ENCODE data around the gene MYOM1.

MYOM1 gene

DNA sequence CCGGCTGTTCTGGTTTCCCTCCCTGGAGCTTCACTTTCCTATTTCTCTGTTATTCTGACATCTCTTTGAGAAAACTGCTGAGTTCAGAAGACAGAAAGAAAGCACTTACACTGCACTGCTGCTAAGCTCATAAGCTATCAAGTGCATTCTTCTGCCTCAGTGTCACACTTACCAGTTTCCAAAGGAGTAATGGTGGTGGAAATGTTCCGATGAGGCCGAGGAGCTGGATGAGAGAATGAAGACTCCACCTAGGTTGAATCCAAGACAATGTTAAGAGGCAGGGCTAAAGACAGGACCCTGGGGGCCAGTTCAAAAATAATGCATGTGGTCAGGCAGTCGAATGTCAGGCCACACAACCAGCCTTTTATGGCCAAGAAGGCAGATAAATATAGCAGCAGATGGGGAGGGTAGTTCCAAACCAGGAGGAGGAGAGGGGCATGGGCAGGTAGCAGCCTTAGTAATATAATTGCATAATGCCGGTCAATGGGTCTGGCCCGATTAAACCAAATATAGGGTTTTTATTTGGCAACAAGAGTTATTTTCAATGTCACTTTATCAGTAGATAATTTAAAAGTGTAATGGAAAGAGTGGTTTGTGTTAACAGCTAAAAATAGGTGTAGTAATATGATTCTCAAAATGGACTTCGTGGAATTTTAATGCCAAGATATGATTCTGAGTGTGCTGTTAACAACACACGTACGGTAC lies at the start of gene MYOM1:
Gene MYOM1 (minus strand): TSS at position 338 of the 705 bp plus-strand sequence. CDS start 4,745 bp downstream, outside the sequence.
- H3K27ac ChIP-seq: no peak within 1 kb of the TSS

DNA sequence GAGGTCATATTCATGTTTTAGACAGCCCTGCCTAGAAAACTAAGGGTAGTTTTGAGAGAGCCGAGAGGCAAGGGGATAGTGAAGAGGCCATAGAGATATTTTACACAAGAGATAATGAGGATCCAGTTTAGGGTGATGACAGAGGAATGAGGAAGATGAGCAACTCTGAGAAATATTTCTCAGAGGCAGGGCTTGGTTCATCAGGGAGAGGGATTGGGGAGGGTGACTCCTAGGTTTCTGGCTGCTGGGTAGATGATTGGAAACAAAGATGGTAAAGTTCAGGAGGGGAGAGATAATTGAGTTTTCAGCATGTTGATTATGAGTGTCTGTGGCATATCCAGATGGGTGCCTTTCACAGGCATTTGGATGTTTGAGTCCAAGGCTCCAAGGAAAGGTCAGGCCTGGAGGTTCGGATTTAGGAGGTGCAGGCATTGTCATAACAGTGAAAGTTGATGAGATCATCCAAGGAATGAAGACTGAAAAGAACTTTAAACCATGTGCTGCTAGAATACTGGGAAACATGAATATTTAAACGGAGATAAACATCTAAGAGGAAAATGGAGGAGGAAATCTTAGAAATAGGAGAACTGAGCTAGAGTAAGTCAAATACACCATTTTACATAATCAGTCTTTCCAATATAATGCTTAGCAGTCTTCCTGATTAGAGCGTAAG lies 49.6 kb upstream of the MYOM1 start:
- H3K27ac ChIP-seq: no peak overlapping the region
- TF ChIP-seq, protein P1, sequence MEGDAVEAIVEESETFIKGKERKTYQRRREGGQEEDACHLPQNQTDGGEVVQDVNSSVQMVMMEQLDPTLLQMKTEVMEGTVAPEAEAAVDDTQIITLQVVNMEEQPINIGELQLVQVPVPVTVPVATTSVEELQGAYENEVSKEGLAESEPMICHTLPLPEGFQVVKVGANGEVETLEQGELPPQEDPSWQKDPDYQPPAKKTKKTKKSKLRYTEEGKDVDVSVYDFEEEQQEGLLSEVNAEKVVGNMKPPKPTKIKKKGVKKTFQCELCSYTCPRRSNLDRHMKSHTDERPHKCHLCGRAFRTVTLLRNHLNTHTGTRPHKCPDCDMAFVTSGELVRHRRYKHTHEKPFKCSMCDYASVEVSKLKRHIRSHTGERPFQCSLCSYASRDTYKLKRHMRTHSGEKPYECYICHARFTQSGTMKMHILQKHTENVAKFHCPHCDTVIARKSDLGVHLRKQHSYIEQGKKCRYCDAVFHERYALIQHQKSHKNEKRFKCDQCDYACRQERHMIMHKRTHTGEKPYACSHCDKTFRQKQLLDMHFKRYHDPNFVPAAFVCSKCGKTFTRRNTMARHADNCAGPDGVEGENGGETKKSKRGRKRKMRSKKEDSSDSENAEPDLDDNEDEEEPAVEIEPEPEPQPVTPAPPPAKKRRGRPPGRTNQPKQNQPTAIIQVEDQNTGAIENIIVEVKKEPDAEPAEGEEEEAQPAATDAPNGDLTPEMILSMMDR (IDR thresholded peaks at IDR 0.05): no peak
- TF ChIP-seq ZFX (IDR thresholded peaks at IDR 0.05; ENCODE audit: borderline replicate concordance): no peak

More for the DNA sequence above, at the start of gene MYOM1:
- no peak for TF ChIP-seq ZFX (IDR thresholded peaks at IDR 0.05; ENCODE audit: borderline replicate concordance)
- TF ChIP-seq, protein P1 (IDR thresholded peaks at IDR 0.05): no peak

DNA sequence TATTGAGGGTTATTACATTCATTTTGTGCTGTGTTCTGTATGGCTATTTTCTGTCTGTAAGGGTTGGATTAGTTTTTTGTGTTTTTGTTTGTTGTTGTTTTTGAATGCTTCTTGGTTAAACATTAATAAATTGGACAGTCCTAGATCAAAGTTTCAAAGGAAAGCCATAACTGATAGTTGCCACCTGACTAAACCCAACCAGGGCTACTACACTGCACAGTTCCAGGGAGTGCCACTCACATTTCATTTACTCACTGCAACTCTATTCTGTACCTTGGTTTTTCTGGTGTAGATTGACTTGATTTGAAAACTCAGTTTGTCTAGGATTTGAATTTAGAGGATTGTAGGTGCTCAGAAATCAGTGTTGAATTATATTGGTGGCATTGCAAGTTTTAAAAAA lies 48.5 kb upstream of the MYOM1 start:
- H3K27ac ChIP-seq: no peak overlapping the region
- TF ChIP-seq, protein P1 (IDR thresholded peaks at IDR 0.05): no peak
- no peak for TF ChIP-seq ZFX (IDR thresholded peaks at IDR 0.05; ENCODE audit: borderline replicate concordance)

DNA sequence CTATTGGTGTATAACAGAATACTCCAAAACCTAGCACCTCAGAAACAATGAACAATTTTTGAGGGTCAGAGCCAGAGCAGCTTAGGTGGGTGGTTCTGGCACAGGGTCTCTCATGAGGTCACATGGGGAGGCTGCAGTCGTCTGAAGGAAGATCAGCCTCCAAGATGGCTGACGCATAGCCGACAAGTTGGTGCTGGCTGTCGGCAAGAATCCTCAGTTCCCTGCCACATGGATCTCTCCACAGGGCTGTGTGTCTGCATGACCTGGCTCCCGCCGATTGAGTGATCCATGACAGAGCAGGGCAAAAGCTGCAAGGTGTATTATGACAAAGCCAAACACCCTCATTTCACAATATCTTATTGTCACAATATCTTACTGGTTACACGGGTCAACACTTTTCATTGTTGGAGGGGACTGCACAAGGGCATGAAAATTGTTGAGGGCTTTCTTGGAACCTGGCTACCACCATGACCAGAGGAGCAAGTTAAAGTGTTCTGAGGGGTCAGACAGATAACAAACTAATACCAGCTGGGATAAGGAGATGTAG lies 46.4 kb upstream of the MYOM1 start:
- TF ChIP-seq, protein P1 (IDR thresholded peaks at IDR 0.05): no peak
- TF ChIP-seq ZFX (IDR thresholded peaks at IDR 0.05; ENCODE audit: borderline replicate concordance): no peak
- no peak overlapping the region for H3K27ac ChIP-seq

DNA sequence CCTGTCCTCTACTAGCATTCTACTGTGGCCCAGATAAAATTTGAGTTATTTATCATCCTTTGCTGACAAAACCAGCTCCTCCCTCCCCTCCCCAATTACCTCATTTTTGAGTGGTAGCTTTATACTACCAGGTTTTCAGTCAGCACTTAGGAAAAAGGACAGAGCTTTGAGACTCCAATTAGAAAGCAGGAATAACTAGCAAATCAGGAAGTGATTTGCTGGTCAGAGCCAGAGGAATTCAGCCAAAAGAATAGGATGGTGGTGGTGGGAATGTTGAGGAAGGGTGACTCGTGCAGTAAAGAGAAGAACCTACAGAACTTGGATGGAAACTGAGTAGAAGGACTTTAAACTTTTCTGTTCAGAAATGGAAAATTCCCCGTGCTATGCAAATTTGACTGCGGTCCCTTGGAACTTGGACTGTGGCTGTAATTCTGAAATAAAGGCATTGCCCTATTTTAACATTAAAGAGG lies 45.8 kb upstream of the MYOM1 start:
- no peak for TF ChIP-seq ZFX (IDR thresholded peaks at IDR 0.05; ENCODE audit: borderline replicate concordance)
- TF ChIP-seq, protein P1 (IDR thresholded peaks at IDR 0.05): no peak
- H3K27ac ChIP-seq: no peak overlapping the region

DNA sequence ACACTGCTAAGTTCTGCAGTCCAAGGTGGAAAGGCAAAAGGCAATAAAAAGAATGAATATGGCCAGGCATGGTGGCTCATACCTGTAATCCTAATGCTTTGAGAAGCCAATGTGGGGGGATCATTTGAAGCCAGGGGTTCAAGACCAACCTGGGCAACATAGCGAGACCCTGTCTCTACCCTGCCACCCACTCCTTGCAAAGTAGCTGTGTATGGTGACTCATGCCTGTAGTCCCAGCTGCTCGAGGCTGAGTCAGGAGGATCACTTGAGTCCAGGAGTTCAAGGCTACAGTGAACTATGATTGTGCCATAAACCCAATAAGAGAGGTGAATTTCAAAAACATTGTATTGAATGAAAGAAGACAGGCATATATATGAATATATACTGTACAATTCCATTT lies 44.6 kb upstream of the MYOM1 start:
- H3K27ac ChIP-seq: no peak overlapping the region
- TF ChIP-seq, protein P1 (IDR thresholded peaks at IDR 0.05): no peak
- TF ChIP-seq ZFX (IDR thresholded peaks at IDR 0.05; ENCODE audit: borderline replicate concordance): no peak
